ENCODE results near the gene ZNF805.

DNA sequence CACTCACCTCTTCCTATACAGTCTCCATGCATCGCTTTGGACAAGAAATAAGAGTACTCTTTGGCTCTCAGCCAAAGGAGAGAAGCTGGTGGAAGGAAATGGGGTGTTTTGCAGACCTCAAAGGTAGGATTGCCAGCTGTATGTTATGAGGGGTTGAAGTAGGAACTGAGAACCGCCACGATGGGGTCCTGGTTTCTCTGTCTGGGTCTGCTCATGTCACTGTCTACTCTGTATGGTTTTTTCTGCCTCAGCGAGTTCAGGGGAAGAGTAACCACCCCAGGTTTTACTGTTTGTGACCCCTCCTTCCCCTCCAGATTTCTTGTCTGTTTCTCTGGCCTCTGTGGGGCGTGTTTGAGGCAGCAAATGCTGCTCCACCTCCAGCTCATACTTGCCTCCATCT lies 4.1 kb downstream of the ZNF805 start:
- TF ChIP-seq, protein P1, sequence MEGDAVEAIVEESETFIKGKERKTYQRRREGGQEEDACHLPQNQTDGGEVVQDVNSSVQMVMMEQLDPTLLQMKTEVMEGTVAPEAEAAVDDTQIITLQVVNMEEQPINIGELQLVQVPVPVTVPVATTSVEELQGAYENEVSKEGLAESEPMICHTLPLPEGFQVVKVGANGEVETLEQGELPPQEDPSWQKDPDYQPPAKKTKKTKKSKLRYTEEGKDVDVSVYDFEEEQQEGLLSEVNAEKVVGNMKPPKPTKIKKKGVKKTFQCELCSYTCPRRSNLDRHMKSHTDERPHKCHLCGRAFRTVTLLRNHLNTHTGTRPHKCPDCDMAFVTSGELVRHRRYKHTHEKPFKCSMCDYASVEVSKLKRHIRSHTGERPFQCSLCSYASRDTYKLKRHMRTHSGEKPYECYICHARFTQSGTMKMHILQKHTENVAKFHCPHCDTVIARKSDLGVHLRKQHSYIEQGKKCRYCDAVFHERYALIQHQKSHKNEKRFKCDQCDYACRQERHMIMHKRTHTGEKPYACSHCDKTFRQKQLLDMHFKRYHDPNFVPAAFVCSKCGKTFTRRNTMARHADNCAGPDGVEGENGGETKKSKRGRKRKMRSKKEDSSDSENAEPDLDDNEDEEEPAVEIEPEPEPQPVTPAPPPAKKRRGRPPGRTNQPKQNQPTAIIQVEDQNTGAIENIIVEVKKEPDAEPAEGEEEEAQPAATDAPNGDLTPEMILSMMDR (IDR thresholded peaks at IDR 0.05; ENCODE audit: low read length): no peak
- TF ChIP-seq EZH2 (IDR thresholded peaks at IDR 0.05; ENCODE audit: borderline replicate concordance, low read length): no peak

Data from OCI-LY1 (cell line).